Measurements from ENCODE around the gene NDUFV1.
"Not testable (repeated sequence)": the region's sequence is repeated elsewhere in the genome, so short reads cannot be mapped to it uniquely, and the experiment has no call there.

The NDUFV1 gene

DNA sequence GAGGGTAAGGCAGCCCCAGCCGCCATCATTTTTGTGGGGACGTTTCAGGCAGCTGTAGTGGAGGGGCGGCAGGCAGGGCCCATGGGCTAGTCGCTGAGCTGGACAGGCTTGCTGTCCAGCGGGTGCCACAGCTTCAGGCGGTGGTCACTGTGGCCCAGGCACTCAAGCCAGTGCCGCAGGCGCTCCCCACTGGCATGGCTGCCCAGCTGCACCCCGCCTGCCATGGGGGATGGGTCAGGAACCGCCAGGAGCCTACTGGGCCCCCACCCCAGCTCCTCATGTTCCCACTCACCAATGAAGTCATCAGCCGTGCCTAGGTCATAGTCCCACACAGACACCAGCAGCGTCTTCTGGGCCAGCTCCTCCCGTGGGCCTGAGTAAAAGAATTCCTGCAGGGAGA is 6.0 kb downstream of the NDUFV1 start:
- no peak for DNase-seq

DNA sequence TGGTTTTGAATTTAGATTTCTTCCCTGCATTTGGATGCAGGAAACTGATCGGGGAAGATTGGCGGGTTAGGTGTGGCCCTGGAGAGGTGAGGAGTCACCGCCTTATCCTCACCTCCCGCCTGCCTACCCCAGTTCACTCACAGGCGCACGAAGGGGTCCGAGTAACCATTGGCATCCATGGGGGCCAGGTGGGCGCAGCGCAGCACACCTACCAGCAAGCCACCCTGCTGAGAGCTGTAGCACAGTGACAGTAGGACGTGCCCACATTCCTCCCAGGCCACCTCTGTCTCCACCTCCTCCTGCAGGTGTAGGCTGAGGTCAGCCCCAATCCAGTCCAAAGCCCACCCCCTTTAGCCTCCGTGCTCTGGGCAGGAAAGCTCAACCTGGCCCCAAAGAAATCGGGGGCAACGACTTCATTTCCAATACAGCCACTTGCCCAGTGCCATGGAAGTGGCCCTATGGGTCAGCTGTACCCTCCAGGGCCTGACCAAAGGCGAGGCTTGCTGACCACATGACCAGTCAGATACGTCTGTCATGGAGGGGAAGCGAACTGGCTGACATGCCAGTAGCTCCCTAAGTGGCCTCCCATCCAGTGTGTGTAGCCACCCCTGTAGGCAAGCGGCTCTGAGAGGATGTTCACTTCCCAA is 6.7 kb downstream of the NDUFV1 start:
- DNase-seq: no peak

GRCh38 chr11:67613960-67614715 is 7.4 kb downstream of the NDUFV1 start:
- DNase-seq: no peak

GRCh38 chr11:67614730-67615714 is 8.3 kb downstream of the NDUFV1 start:
- DNase-seq: no peak

- DNase-seq: no peak
These were observed 9.1 kb downstream of the NDUFV1 start for GRCh38 chr11:67615728-67616430.

- DNase-seq: no peak
These were observed 9.9 kb downstream of the NDUFV1 start for GRCh38 chr11:67616431-67617242.

DNA sequence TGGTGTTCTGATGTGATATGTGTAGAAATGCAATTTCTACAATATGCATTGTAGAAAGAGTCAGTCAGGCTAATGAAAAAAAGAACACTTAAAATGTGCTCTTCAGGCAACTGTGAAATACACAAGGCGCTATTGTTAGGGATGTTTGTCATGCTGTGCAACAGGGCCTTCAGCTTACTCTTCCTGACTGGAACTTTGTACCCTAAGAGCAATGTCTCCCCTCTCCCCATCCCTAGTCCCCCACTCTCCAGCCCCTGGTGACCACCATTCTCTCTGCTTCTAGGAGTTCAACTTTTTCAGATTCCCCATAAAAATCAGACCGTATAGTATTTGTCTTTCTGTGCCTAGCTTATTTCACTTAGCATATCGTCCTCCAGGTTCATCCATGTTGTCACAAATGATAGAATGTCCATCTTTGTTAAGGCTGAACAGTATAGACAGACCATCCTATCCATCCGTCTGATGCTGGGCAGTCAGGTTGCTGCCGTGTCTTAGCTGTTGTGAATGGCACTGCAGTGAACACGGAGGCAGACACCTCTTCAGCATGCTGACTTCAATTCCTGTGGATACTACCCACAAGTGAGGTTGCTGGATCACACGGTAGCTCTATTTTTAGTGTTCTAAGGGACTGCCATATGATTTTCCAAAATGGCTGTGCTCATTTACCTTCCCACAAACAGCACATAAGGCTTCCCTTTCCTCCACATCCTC is 10.7 kb downstream of the NDUFV1 start:
- no peak for DNase-seq

GRCh38 chr11:67618901-67619659 is 12.3 kb downstream of the NDUFV1 start:
- DNase-seq: not testable (repeated sequence)

- DNase-seq: not testable (repeated sequence)
These were observed 13.2 kb downstream of the NDUFV1 start for GRCh38 chr11:67619683-67620618.

- not testable (repeated sequence) for DNase-seq
These were observed 13.9 kb downstream of the NDUFV1 start for GRCh38 chr11:67620621-67621020.

- not testable (repeated sequence) for DNase-seq
These were observed 15.2 kb downstream of the NDUFV1 start for GRCh38 chr11:67621928-67622327.

- DNase-seq: not testable (repeated sequence)
These were observed 16.2 kb downstream of the NDUFV1 start for GRCh38 chr11:67622905-67623304.

DNA sequence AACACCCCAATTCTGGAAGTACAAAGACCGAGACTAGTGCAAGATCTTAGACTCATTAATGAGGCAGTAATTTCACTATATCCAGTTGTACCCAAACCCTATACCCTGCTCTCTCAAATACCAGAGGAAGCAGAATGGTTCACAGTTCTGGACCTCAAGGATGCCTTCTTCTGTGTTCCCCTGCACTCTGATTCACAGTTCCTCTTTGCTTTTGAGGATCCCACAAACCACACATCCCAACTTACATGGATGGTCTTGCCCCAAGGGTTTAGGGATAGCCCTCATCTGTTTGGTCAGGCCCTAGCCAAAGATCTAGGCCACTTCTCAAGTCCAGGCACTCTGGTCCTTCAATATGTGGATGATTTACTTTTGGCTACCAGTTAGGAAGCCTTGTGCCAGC is 17.1 kb downstream of the NDUFV1 start:
- not testable (repeated sequence) for DNase-seq

GRCh38 chr11:67626131-67626833 is 19.5 kb downstream of the NDUFV1 start:
- DNase-seq: not testable (repeated sequence)

- DNase-seq: no peak
These were observed 20.2 kb downstream of the NDUFV1 start for GRCh38 chr11:67626970-67627369.

GRCh38 chr11:67627441-67627811 is 20.7 kb downstream of the NDUFV1 start:
- DNase-seq: no peak

DNA sequence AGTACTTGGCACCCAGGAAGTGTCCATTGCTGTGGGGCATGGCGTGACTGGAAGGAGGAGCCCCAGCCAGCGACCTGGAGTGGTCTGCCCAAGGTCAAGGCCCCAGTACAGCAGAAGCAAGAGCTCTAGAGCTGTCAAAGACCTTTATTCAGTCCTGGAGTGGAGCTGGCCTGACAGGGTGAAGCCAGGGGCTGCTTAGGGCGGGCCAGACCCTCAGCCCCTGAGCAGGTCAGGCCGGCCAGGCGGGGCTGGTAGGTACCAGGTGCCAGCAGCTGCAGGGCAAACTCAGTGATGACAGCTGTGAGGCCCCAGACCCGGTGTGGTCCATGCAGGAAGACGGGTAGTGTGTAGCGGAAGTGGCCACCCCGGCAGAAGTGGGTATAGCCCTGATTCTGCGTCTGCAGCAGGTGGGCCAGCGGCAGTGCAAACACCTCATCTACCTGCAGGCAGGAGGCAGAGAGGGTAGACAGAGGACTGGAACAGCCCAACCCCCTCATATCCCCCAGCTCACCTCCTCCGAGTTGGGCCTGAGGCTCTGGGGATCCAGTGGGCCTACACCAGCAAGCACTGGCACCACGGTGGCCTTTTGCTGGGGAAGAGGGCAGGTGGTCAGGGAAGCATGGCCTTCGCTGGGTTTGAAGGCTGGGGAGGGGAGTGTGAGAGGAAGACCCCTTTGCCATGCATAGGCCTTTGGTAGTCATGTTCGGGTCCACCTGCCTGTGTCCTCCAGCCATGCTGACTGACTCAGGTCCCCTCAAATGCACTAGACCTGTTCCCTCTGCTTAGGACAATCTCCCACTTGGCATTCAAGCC is 21.3 kb downstream of the NDUFV1 start:
- DNase-seq: no peak

Measured in NCI-H1048 (cell line).